ENCODE data around the gene GP1BB. TPM values are rescaled to one million over a fixed set of nuclear protein-coding genes. Genes with fewer than 3 reads are reported as not detected.

The GP1BB gene
- total RNA-seq, 4 donors from 2014 or later = 14.7 to 28.7 (median 19.4) TPM

DNA sequence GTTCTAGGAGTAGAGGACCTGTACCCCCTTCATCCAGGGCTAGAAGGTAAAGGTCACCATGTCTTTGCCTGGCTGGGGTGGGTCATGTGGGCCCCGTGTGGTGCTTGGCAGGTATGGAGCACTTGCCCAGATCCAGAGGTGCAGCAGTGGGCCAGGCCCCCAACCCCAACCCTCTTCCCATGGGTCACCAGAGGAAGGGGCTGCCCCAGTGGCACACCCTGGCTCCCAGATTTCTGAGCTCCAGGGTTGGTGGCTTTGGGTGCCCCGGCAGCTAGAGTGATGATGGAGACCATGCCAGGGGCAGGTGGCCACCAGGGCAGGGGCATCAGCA is 2.4 kb upstream of the GP1BB start:
- TF ChIP-seq POLR2AphosphoS5 (IDR thresholded peaks at IDR 0.05) (no peak), POLR2A (IDR thresholded peaks at IDR 0.05) (no peak), EP300 (IDR thresholded peaks at IDR 0.05) (no peak)
- TF ChIP-seq, protein P1, sequence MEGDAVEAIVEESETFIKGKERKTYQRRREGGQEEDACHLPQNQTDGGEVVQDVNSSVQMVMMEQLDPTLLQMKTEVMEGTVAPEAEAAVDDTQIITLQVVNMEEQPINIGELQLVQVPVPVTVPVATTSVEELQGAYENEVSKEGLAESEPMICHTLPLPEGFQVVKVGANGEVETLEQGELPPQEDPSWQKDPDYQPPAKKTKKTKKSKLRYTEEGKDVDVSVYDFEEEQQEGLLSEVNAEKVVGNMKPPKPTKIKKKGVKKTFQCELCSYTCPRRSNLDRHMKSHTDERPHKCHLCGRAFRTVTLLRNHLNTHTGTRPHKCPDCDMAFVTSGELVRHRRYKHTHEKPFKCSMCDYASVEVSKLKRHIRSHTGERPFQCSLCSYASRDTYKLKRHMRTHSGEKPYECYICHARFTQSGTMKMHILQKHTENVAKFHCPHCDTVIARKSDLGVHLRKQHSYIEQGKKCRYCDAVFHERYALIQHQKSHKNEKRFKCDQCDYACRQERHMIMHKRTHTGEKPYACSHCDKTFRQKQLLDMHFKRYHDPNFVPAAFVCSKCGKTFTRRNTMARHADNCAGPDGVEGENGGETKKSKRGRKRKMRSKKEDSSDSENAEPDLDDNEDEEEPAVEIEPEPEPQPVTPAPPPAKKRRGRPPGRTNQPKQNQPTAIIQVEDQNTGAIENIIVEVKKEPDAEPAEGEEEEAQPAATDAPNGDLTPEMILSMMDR (IDR thresholded peaks at IDR 0.05) = no peak
- H3K27me3 ChIP-seq = peaks cover 40% of the 10 kb centered on the region
- no peaks in the 10 kb centered on the region for H3K9me3 ChIP-seq
- no peak for DNase-seq (ENCODE audit: low spot score in 2 of 2)
- peaks cover 22% of the 10 kb centered on the region for H3K36me3 ChIP-seq
- peaks cover 46% of the 10 kb centered on the region for H3K4me1 ChIP-seq
- WGBS = 100% methylated on average over 1 of the region's 2 CpGs
- H3K27ac ChIP-seq = no peak overlapping the region
- no peak overlapping the region for H3K4me3 ChIP-seq

DNA sequence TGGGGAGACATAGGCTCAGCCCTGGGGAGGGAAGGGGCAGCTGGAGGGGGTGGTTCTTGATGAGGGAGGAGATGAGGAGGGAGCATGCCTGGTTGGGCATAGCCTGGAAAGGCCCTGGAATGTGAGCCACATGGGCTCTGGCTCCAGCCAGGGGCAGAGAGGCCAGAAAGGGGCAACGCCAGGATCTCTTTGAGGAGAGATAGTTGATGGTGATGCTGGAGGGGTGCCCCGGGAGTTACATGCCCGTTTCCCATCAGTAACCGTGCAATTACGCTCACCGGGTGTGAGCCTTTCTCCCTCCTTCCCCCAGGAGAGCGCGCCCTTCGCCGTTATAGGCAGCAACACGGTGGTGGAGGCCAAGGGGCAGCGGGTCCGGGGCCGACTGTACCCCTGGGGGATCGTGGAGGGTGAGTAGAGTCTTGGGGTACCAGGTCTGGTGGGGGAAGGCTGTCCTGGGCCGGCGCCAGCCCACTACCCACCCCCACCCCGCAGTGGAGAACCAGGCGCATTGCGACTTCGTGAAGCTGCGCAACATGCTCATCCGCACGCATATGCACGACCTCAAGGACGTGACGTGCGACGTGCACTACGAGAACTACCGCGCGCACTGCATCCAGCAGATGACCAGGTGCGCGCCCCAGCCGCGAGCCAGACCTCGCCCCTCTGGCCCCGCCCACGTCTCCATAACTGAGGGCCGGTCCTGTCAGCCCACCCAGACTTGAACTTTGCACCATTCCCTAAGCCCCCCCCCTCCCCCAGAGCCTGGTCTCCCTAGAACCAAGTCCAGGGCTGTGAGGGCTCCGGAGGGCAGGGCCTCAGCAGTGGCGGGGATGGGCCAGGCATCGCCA is 1.8 kb upstream of the GP1BB start:
- H3K36me3 ChIP-seq = peaks cover 22% of the 10 kb centered on the region
- H3K4me1 ChIP-seq = peaks cover 43% of the 10 kb centered on the region
- H3K27me3 ChIP-seq = peaks cover 46% of the 10 kb centered on the region
- WGBS = 81% methylated on average over 16 of the region's 44 CpGs
- no peak overlapping the region for H3K4me3 ChIP-seq
- H3K27ac ChIP-seq = no peak overlapping the region
- DNase-seq (ENCODE audit: low spot score in 2 of 2) = no peak
- TF ChIP-seq EP300 (IDR thresholded peaks at IDR 0.05) = no peak
- TF ChIP-seq, protein P1 (IDR thresholded peaks at IDR 0.05) = no peak
- no peaks in the 10 kb centered on the region for H3K9me3 ChIP-seq

DNA sequence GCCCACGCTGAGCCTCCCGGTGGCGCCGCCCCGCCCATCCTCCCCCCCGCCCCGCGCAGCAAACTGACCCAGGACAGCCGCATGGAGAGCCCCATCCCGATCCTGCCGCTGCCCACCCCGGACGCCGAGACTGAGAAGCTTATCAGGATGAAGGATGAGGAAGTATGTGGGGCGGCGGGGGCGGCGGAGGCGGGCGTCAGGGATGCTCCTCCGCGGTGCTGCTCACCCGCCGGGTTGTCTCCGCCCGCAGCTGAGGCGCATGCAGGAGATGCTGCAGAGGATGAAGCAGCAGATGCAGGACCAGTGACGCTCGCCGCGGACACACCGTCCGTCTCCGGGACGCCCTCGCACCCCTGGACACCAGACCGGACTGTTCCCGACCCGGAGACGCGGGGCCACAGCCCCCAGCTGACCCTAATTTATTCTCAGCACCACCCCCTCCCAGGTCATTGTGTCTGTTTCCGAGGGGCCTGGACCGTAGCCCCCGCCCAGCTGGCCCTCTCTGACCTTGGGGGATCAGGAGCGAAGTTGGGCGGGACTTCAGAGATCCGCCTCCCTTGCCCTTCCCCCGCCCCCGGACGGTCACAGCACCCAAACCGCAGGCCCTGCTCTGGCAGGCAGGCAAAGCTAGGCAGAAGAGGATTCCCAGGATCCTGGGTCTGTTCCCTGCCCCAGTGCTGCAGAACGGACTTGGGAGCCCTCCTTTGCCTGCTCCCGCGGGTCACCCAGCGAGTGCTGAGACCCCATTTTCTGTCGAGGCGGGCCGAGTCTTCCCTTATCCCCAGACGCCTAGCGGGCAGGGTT is 959 bp upstream of the GP1BB start:
- Histone ChIP-seq H3K27ac (no peak overlapping the region), H3K4me1 (peaks cover 36% of the 10 kb centered on the region), H3K36me3 (peaks cover 22% of the 10 kb centered on the region), H3K9me3 (no peaks in the 10 kb centered on the region), H3K4me3 (no peak overlapping the region), H3K27me3 (peaks cover 53% of the 10 kb centered on the region)
- TF ChIP-seq POLR2A (IDR thresholded peaks at IDR 0.05) (no peak), POLR2AphosphoS5 (IDR thresholded peaks at IDR 0.05) (no peak), EP300 (IDR thresholded peaks at IDR 0.05) (no peak)
- TF ChIP-seq, protein P1 (IDR thresholded peaks at IDR 0.05) = no peak
- 93% methylated on average over 12 of the region's 60 CpGs for WGBS
- DNase-seq (ENCODE audit: low spot score in 2 of 2) = no peak

DNA sequence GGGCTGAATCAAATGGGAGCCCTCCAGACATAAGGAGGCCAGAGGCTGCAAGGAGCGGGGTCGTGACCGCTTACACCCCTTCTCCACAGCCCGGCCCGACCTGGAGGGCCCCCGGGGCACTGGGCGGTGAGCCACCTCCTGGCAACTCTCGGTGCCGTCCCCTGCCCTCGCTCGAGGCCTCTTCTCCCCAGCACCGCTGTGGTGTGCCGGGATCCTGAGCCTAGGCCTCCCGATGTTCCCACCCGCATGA is 432 bp upstream of the GP1BB start:
- TF ChIP-seq POLR2A (IDR thresholded peaks at IDR 0.05) = no peak
- TF ChIP-seq, protein P1 (IDR thresholded peaks at IDR 0.05) = no peak
- TF ChIP-seq EP300 (IDR thresholded peaks at IDR 0.05) = no peak
- no peak for TF ChIP-seq POLR2AphosphoS5 (IDR thresholded peaks at IDR 0.05)
- no peak for DNase-seq (ENCODE audit: low spot score in 2 of 2)
- Histone ChIP-seq H3K4me1 (peaks cover 30% of the 10 kb centered on the region), H3K27ac (no peak overlapping the region), H3K9me3 (no peaks in the 10 kb centered on the region), H3K36me3 (peaks cover 22% of the 10 kb centered on the region), H3K27me3 (peaks cover 54% of the 10 kb centered on the region), H3K4me3 (no peak overlapping the region)
- 69% methylated on average over 15 of the region's 15 CpGs for WGBS
